ENCODE measurements around the gene MSMP.

Gene MSMP

GRCh38 chr9:35743452-35743851 is 10.6 kb downstream of the MSMP start:
- no peak overlapping the region for H3K4me3 ChIP-seq (ENCODE audit: low read length)
- no peak for TF ChIP-seq ZNF274 (IDR thresholded peaks at IDR 0.05; ENCODE audit: low read depth, low read length)

DNA sequence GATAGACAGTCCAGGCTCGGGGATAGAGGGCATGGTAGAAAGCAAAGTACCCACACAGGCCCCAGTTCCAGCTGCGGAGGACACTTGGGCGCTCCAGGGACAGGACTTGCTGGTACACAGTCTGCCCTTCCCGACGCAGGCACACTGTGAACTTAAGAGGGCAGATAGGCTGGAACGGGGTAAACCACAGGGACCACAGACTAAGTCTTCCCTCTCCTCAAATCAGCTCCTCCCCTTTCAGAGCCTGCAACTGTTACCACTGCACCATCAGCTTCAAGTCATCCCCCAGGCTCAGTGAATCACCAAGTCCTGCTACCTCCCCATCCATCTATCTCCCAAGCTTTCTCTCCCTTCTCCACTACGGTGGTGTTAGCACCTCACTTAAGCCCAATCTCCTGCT is 12.3 kb downstream of the MSMP start:
- no peak for TF ChIP-seq ZNF274 (IDR thresholded peaks at IDR 0.05; ENCODE audit: low read depth, low read length)

DNA sequence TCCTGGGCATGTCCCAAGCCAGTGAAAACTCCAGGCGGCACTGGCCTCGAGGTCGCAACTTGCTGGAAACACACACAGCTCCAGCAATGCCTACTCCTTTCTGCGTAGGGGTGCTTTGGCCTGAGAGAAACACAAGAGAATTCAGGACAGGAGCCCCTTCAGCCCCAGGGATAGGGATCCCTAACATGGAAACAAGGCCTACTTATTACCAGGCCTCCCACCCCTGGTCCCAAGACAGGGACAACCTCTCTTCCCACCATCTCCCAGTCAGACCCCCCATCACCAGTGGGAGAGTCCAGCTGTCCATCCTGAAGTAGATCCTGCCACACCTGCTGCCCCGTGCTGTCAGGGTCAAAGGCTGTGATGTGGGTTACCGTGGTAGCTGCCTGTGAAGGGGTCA is 13.8 kb downstream of the MSMP start:
- H3K4me3 ChIP-seq (ENCODE audit: low read length) = no peak overlapping the region
- TF ChIP-seq ZNF274 (IDR thresholded peaks at IDR 0.05; ENCODE audit: low read depth, low read length) = no peak

More for the DNA sequence above, 12.3 kb downstream of the MSMP start:
- H3K4me3 ChIP-seq (ENCODE audit: low read length) = no peak overlapping the region

DNA sequence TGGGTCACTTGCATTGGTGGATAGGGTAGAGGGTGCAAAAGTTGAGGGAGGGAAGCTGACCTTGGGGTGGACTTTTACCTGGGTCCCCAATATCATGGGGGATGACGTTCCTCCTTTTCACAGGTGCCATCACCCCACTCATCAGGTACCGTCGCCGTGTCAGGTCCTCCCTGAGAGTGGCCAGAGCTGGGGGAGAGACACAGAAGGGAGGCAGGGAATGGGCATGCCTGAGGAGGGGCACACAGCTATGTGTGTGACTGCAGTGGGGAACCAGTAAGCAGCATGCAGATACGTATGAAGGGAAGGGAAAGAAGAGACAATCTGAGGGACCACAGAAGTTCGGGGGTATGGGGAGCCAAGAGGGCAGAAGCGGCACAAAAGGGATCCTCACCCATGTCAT is 15.2 kb downstream of the MSMP start:
- TF ChIP-seq ZNF274 (IDR thresholded peaks at IDR 0.05; ENCODE audit: low read depth, low read length) = no peak
- no peak overlapping the region for H3K4me3 ChIP-seq (ENCODE audit: low read length)

DNA sequence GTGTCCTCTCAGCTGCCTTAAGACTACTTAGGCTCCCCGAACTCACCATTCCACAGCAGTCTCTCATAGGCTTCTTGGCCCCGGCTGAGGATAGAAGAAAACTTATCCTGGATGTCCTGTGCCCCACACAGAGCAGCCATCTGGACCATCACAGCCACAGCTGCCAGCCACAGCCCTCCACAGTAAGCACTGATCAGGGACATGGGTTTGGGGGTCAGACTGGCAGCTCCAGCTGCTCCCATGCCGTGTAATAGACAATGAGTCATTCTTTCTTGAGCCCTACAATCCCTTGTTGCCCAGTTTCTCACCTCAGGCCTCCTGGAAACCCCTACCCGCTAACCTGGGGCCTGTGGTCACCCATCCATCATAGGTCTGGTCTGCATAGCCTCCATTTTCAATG is 15.9 kb downstream of the MSMP start:
- H3K4me3 ChIP-seq (ENCODE audit: low read length) = no peak overlapping the region
- TF ChIP-seq ZNF274 (IDR thresholded peaks at IDR 0.05; ENCODE audit: low read depth, low read length) = no peak

- TF ChIP-seq ZNF274 (IDR thresholded peaks at IDR 0.05; ENCODE audit: low read depth, low read length) = no peak
- H3K4me3 ChIP-seq (ENCODE audit: low read length) = no peak overlapping the region
These were observed 16.9 kb downstream of the MSMP start for GRCh38 chr9:35737143-35737542.

DNA sequence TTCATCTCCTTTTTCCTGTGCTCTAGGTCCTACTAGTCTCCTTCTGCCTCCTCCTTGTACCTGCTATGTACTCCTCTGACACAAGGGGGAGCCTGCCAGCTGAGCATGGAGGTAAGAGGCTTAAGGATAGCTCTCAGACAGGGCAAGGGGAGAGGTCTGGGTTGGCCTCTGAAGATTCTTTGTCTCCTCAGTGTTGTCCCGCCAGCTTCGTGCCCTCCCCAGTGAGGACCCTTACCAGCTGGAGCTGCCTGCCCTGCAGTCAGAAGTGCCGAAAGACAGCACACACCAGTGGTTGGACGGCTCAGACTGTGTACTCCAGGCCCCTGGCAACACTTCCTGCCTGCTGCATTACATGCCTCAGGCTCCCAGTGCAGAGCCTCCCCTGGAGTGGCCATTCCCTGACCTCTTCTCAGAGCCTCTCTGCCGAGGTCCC is 17.9 kb downstream of the MSMP start:
- no peak for TF ChIP-seq ZNF274 (IDR thresholded peaks at IDR 0.05; ENCODE audit: low read depth, low read length)
- H3K4me3 ChIP-seq (ENCODE audit: low read length) = no peak overlapping the region

- H3K4me3 ChIP-seq (ENCODE audit: low read length) = no peak overlapping the region
- no peak for TF ChIP-seq ZNF274 (IDR thresholded peaks at IDR 0.05; ENCODE audit: low read depth, low read length)
These were observed 20.0 kb downstream of the MSMP start for GRCh38 chr9:35734096-35734495.

DNA sequence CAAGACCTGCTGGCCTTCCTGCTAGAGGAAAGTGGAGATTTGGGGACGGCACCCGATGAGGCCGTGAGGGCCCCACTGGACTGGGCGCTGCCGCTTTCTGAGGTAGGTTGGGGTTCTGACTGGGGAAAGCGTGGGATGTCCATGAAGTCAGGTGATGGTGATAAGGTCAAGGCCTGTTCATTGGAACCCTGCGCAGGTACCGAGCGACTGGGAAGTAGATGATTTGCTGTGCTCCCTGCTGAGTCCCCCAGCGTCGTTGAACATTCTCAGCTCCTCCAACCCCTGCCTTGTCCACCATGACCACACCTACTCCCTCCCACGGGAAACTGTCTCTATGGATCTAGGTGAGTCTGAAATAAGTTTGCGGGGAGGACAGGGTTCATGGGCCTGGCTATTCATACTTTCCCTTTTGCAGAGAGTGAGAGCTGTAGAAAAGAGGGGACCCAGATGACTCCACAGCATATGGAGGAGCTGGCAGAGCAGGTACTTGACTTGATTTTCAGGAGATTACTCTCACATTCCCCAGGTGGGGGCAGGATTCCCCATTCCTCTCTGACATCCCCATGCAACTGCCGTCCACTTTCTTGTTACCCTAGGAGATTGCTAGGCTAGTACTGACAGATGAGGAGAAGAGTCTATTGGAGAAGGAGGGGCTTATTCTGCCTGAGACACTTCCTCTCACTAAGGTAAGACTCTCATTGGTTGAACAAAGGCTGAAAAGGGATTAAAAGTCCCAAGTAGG is 21.1 kb downstream of the MSMP start:
- TF ChIP-seq ZNF274 (IDR thresholded peaks at IDR 0.05; ENCODE audit: low read depth, low read length) = no peak
- peak overlapping the region; percentile 76 for H3K4me3 ChIP-seq (ENCODE audit: low read length)

GRCh38 chr9:35732185-35732799 is 21.8 kb downstream of the MSMP start, which contains the start of the genes CREB3 and TLN1:
CREB3 (plus strand) TSS chr9:35732666; CDS start chr9:35732773, 107 bp downstream.
TLN1 (minus strand) TSS chr9:35732195; CDS start chr9:35725694, 6,501 bp downstream.
- H3K4me3 ChIP-seq (ENCODE audit: low read length) = peak within 1 kb of the TSS; percentile 83
- no peak for TF ChIP-seq ZNF274 (IDR thresholded peaks at IDR 0.05; ENCODE audit: low read depth, low read length)

DNA sequence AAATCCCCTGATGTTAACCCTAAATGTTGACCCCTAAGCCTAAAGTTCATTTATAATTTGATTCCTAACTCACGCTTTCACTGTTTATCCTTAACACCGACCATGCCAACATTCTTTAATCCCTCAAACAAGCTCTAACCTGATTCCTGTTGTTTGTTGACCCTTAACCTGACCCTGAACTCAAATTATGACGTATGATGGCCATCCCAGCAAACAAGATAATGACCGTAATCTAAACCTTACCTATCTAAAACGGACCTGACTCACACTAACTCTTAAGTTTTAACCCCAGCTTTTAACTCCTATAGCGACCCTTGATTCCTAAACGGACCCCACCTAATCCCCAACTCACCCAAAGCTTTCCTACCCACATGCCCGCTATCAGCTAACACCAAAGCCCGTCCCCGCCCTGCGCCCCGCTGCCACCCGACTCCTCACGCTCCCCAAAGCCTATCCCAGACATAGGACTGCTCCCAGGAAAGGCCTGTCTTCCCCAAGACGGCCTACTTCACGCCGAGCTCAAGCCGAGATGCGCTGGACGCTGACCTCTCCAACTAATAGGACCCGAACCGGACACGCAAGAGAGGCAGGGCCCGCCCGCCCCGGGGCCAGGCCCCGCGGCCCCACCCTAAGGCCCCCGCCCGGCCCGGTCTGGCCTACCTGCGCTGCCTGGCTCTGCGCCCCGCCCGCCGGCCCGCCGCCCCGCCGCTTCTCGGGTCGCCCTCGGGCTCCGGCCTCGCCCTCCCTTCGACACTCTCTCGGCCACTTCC is 22.5 kb downstream of the MSMP start:
- peak overlapping the region; percentile 83 for H3K4me3 ChIP-seq (ENCODE audit: low read length)
- no peak for TF ChIP-seq ZNF274 (IDR thresholded peaks at IDR 0.05; ENCODE audit: low read depth, low read length)

- peak overlapping the region; percentile 83 for H3K4me3 ChIP-seq (ENCODE audit: low read length)
- TF ChIP-seq ZNF274 (IDR thresholded peaks at IDR 0.05; ENCODE audit: low read depth, low read length) = no peak
These were observed 23.6 kb downstream of the MSMP start for GRCh38 chr9:35730486-35730854.

GRCh38 chr9:35729700-35730485 is 24.2 kb downstream of the MSMP start:
- no peak for TF ChIP-seq ZNF274 (IDR thresholded peaks at IDR 0.05; ENCODE audit: low read depth, low read length)
- H3K4me3 ChIP-seq (ENCODE audit: low read length) = peak overlapping the region; percentile 83

DNA sequence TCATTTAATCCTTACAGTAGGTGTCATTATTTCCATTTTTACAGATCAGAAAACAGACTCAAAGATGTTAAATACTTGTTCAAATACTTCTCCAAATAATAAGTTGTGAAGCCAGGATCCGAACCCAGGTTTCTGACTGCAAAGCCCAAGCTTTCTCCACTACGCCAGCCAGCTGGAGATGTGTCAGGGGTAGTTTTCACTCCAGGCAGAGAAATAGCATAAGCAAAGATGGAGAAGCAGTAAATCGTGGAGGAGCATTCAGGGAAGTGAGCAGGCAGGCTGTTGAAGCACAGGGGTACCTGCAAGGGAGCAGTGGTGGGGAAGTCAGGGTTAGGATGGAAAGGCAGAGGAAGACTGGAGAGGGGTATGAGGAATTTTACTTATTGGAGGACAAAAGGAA is 25.0 kb downstream of the MSMP start:
- TF ChIP-seq ZNF274 (IDR thresholded peaks at IDR 0.05; ENCODE audit: low read depth, low read length) = no peak
- H3K4me3 ChIP-seq (ENCODE audit: low read length) = peak overlapping the region; percentile 83
